ENCODE data around the gene SORBS2. TPM values are rescaled to one million over a fixed set of nuclear protein-coding genes. Genes with fewer than 3 reads are reported as not detected.

Gene SORBS2
- total RNA-seq, 1 experiment from 2014 or later = 8.4 TPM

DNA sequence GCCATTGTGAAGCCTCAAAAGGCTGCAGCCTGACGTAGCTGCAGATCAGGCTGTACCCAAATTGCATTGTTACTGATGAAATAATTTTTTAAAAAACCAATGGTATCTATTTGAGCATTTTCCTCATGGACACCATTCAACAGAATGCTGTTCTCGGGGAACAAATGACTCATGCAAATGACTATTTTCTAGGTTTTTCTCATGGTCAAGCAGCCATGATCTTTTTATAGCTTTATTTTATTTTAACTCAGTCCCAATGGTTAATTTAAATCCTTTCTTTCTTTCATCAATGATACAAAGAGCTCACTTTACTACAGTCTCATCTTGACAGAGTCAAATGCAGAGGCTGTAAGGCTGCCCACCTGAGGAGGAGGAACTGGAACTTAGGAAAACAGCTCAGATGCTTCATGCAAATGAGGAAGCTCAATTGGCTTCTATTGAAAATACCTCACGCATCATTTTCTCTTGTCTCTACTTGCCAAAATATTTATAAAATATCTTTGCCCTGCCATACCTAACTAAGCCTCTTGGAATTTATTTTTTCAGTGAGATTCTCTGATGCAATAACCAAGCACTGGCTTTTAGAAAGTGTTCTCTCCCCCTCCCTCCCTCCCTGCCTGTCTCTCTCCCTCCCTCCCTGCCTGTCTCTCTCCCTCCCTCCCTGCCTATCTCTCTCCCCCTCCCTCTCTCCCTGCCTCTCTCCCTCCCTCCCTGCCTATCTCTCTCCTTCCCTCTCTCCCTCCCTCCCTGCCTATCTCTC, 81.0 kb downstream of the SORBS2 start:
- ChIA-PET CTCF (no interaction called here), POLR2A (no interaction called here)
- no TSS peak for BruUV-seq (replicated peaks)
- intact Hi-C loops (cut with micrococcal nuclease; ENCODE audit: unreplicated experiment) (no loop called here), in situ Hi-C loops (cut with HindIII; ENCODE audit: low pct_unique_long_range_greater_than_20kb, low sequenced_read_pairs) (no loop called here)
- ATAC-seq (no peak), DNase-seq (ENCODE audit: low read depth, low spot score) (no peak)
- Histone ChIP-seq H3K36me3 (ENCODE audit: control insufficient read depth, insufficient read depth, low read length) (no peaks in the 10 kb centered on the region), H3K27ac (ENCODE audit: low read length) (no peak overlapping the region), H3K4me3 (ENCODE audit: low read depth in 2 of 2, low read length in 2 of 2) (no peak overlapping the region), H3K4me1 (ENCODE audit: control insufficient read depth, insufficient read depth, low read length) (no peaks in the 10 kb centered on the region), H3K9me3 (ENCODE audit: control insufficient read depth, insufficient read depth, low read depth, low read length) (no peaks in the 10 kb centered on the region), H3K27me3 (ENCODE audit: control insufficient read depth, insufficient read depth, low read length) (no peaks in the 10 kb centered on the region; the same call in 1 of the 2 replicates)
- TF ChIP-seq CTCF (IDR thresholded peaks at IDR 0.05) = no peak
- TF ChIP-seq POLR2AphosphoS5 (IDR thresholded peaks at IDR 0.05; ENCODE audit: low read depth, low read length) = no peak

- CTCF ChIA-PET = no interaction called here
- Histone ChIP-seq H3K4me3 (ENCODE audit: low read depth in 2 of 2, low read length in 2 of 2) (no peak overlapping the region), H3K9me3 (ENCODE audit: control insufficient read depth, insufficient read depth, low read depth, low read length) (no peaks in the 10 kb centered on the region), H3K36me3 (ENCODE audit: control insufficient read depth, insufficient read depth, low read length) (no peaks in the 10 kb centered on the region), H3K4me1 (ENCODE audit: control insufficient read depth, insufficient read depth, low read length) (no peaks in the 10 kb centered on the region), H3K27ac (ENCODE audit: low read length) (no peak overlapping the region), H3K27me3 (ENCODE audit: control insufficient read depth, insufficient read depth, low read length) (no peaks in the 10 kb centered on the region; the same call in 1 of the 2 replicates)
- no TSS peak for BruUV-seq (replicated peaks)
- POLR2A ChIA-PET = no interaction called here
- DNase-seq (ENCODE audit: low read depth, low spot score) = no peak
- no peak for ATAC-seq
- in situ Hi-C loops (cut with HindIII; ENCODE audit: low pct_unique_long_range_greater_than_20kb, low sequenced_read_pairs) (no loop called here), intact Hi-C loops (cut with micrococcal nuclease; ENCODE audit: unreplicated experiment) (no loop called here)
- TF ChIP-seq POLR2AphosphoS5 (IDR thresholded peaks at IDR 0.05; ENCODE audit: low read depth, low read length) = no peak
- no peak for TF ChIP-seq TCF7L2 (IDR thresholded peaks at IDR 0.05; ENCODE audit: low read depth, low read length)
- TF ChIP-seq CTCF (IDR thresholded peaks at IDR 0.05) = no peak
Measured at GRCh38 chr4:185730387-185730786, 81.6 kb downstream of the SORBS2 start.

DNA sequence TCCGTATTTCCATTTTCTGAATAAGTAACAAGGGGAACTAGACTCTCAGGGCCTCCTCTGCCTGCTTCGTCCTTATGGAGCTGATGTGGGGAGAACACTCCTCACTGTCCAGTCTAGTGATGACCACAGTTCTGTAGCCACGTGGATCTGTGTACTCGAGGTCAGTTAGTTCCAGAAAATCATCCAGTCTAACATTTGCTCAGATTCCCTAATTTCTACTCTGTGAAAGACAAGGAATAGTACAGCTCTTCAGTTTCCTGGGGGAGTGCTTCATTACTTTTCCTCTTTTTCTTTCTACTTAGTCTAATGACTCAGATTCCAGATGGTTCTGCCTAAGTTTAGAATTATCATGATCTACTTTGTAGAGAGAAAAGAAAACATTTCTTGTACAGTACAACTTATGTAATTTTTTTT, 82.6 kb downstream of the SORBS2 start:
- H3K4me1 ChIP-seq (ENCODE audit: control insufficient read depth, insufficient read depth, low read length) = no peaks in the 10 kb centered on the region
- DNase-seq (ENCODE audit: low read depth, low spot score) (no peak), ATAC-seq (no peak)
- no peak overlapping the region for H3K27ac ChIP-seq (ENCODE audit: low read length)
- in situ Hi-C loops (cut with HindIII; ENCODE audit: low pct_unique_long_range_greater_than_20kb, low sequenced_read_pairs) = no loop called here
- intact Hi-C loops (cut with micrococcal nuclease; ENCODE audit: unreplicated experiment) = no loop called here
- POLR2A ChIA-PET = no interaction called here
- no peaks in the 10 kb centered on the region for H3K9me3 ChIP-seq (ENCODE audit: control insufficient read depth, insufficient read depth, low read depth, low read length)
- no peaks in the 10 kb centered on the region for H3K36me3 ChIP-seq (ENCODE audit: control insufficient read depth, insufficient read depth, low read length)
- H3K4me3 ChIP-seq (ENCODE audit: low read depth in 2 of 2, low read length in 2 of 2) = no peak overlapping the region
- CTCF ChIA-PET = no interaction called here
- BruUV-seq (replicated peaks) = no TSS peak
- TF ChIP-seq, protein P1, sequence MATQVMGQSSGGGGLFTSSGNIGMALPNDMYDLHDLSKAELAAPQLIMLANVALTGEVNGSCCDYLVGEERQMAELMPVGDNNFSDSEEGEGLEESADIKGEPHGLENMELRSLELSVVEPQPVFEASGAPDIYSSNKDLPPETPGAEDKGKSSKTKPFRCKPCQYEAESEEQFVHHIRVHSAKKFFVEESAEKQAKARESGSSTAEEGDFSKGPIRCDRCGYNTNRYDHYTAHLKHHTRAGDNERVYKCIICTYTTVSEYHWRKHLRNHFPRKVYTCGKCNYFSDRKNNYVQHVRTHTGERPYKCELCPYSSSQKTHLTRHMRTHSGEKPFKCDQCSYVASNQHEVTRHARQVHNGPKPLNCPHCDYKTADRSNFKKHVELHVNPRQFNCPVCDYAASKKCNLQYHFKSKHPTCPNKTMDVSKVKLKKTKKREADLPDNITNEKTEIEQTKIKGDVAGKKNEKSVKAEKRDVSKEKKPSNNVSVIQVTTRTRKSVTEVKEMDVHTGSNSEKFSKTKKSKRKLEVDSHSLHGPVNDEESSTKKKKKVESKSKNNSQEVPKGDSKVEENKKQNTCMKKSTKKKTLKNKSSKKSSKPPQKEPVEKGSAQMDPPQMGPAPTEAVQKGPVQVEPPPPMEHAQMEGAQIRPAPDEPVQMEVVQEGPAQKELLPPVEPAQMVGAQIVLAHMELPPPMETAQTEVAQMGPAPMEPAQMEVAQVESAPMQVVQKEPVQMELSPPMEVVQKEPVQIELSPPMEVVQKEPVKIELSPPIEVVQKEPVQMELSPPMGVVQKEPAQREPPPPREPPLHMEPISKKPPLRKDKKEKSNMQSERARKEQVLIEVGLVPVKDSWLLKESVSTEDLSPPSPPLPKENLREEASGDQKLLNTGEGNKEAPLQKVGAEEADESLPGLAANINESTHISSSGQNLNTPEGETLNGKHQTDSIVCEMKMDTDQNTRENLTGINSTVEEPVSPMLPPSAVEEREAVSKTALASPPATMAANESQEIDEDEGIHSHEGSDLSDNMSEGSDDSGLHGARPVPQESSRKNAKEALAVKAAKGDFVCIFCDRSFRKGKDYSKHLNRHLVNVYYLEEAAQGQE (IDR thresholded peaks at IDR 0.05; ENCODE audit: insufficient read depth in 1 of 2, low read depth in 2 of 2, low read length in 1 of 2) = no peak
- no peak for TF ChIP-seq SIN3A (IDR thresholded peaks at IDR 0.05; ENCODE audit: borderline replicate concordance, insufficient read depth, low read depth, low read length)
- TF ChIP-seq POLR2AphosphoS5 (IDR thresholded peaks at IDR 0.05; ENCODE audit: low read depth, low read length) = no peak
- no peak for TF ChIP-seq CTCF (IDR thresholded peaks at IDR 0.05)
- no peak for TF ChIP-seq TCF7L2 (IDR thresholded peaks at IDR 0.05; ENCODE audit: low read depth, low read length)
- H3K27me3 ChIP-seq (ENCODE audit: control insufficient read depth, insufficient read depth, low read length) = no peaks in the 10 kb centered on the region; the same call in 1 of the 2 replicates
